Osteoblast (primary cell): ENCODE measurements around the gene CACNA1C. TPM values are rescaled to one million over a fixed set of nuclear protein-coding genes. Genes with fewer than 3 reads are reported as not detected.

Experiments used
- DNase-seq: peaks from one replicate; pipeline ENCODE4 v3.0.0; 2011; ENCODE audit warnings: low spot score, mixed read lengths; ENCODE audit not compliant: insufficient read length; ENCODE audit errors: missing footprints
- H2AFZ ChIP-seq: 2 replicates; pipeline ENCODE4 v1.6.0; 2011; ENCODE audit warnings: mild to moderate bottlenecking, low read length
- H3K27ac ChIP-seq: 2 replicates; pipeline ENCODE4 v1.5.1; 2011; ENCODE audit warnings: mild to moderate bottlenecking, low read depth, low read length, moderate library complexity
- H3K27me3 ChIP-seq: 2 replicates; pipeline ENCODE4 v1.6.0; 2012; ENCODE audit warnings: mild to moderate bottlenecking, control low read depth, inconsistent platforms, low read length, moderate library complexity; ENCODE audit not compliant: insufficient read depth
- H3K36me3 ChIP-seq: 2 replicates; pipeline ENCODE4 v1.5.1; 2011; ENCODE audit warnings: mild to moderate bottlenecking, low read length, control low read depth, moderate library complexity; ENCODE audit not compliant: insufficient read depth
- H3K4me1 ChIP-seq: 2 replicates; pipeline ENCODE4 v1.5.1; 2011; ENCODE audit warnings: mild to moderate bottlenecking, low read length, control low read depth, moderate library complexity; ENCODE audit not compliant: insufficient read depth
- H3K4me2 ChIP-seq: 2 replicates; pipeline ENCODE4 v1.6.0; 2011; ENCODE audit warnings: mild to moderate bottlenecking, low read length; ENCODE audit not compliant: insufficient read depth
- H3K4me3 ChIP-seq: fragments of 200-600 bp; sonication (generic); 3 replicates; pipeline ENCODE4 v1.5.1; 2012; ENCODE audit warnings: mild to moderate bottlenecking, low read length, inconsistent platforms; ENCODE audit not compliant: insufficient read depth
- H3K79me2 ChIP-seq: 2 replicates; pipeline ENCODE4 v1.6.0; 2012; ENCODE audit warnings: mild to moderate bottlenecking, low read length, control low read depth, inconsistent platforms; ENCODE audit not compliant: insufficient read depth
- H3K9me3 ChIP-seq: 2 replicates; pipeline ENCODE4 v1.5.1; 2011; ENCODE audit warnings: low read depth, low read length, control low read depth
- H4K20me1 ChIP-seq: 2 replicates; pipeline ENCODE4 v1.6.0; 2012; ENCODE audit warnings: mild to moderate bottlenecking, low read length, control low read depth; ENCODE audit not compliant: insufficient read depth
- total RNA-seq: library from RNA; depleted of rRNA; stranded (reverse); fragments of >200 nt; gene quantifications from 2 replicates; pipeline ENCODE4 v1.2.3, GENCODE V29; 2012
- TF ChIP-seq, protein P1 (sequence below): IDR thresholded peaks from 2 replicates; pipeline ENCODE4 v1.5.1; 2011; ENCODE audit warnings: mild to moderate bottlenecking, low read depth, low read length, moderate library complexity; ENCODE audit errors: extremely low read depth

CACNA1C gene
- total RNA-seq, 1 donor = 19.2 TPM

- H3K27ac ChIP-seq = no peak overlapping the region
- H3K4me1 ChIP-seq = peaks cover 9% of the 10 kb centered on the region
- H3K9me3 ChIP-seq = no peaks in the 10 kb centered on the region
- no peaks in the 10 kb centered on the region for H4K20me1 ChIP-seq
- H2AFZ ChIP-seq = no peak overlapping the region
- TF ChIP-seq, protein P1, sequence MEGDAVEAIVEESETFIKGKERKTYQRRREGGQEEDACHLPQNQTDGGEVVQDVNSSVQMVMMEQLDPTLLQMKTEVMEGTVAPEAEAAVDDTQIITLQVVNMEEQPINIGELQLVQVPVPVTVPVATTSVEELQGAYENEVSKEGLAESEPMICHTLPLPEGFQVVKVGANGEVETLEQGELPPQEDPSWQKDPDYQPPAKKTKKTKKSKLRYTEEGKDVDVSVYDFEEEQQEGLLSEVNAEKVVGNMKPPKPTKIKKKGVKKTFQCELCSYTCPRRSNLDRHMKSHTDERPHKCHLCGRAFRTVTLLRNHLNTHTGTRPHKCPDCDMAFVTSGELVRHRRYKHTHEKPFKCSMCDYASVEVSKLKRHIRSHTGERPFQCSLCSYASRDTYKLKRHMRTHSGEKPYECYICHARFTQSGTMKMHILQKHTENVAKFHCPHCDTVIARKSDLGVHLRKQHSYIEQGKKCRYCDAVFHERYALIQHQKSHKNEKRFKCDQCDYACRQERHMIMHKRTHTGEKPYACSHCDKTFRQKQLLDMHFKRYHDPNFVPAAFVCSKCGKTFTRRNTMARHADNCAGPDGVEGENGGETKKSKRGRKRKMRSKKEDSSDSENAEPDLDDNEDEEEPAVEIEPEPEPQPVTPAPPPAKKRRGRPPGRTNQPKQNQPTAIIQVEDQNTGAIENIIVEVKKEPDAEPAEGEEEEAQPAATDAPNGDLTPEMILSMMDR = no peak
- H3K79me2 ChIP-seq = no peaks in the 10 kb centered on the region
- no peak overlapping the region for H3K4me2 ChIP-seq
- H3K4me3 ChIP-seq = no peak overlapping the region
- no peaks in the 10 kb centered on the region for H3K36me3 ChIP-seq
- no peak for DNase-seq
- H3K27me3 ChIP-seq = no peaks in the 10 kb centered on the region
Measured at GRCh38 chr12:2222691-2223090, 169.9 kb downstream of the CACNA1C start.

- H4K20me1 ChIP-seq = no peaks in the 10 kb centered on the region
Measured at GRCh38 chr12:2224961-2225360, 172.2 kb downstream of the CACNA1C start.

DNA sequence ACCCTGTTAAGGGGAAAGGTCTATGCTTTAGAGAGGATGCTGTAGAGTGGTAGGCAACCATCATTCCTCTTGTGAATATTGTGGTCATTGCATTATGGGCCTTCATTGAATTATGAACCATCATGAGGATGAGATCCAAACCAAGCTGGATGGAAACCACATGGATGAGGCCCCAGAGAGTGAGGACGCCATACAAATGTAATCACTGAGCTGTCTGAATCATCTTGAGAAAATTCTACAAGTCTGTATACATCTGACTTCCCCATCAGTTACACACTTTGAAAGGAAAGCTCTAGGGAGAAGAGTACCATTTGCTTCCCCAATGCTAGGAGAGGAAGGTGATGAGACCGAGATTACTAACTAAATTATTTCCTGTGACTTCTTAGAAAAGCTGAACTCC lies 172.9 kb downstream of the CACNA1C start:
- Histone ChIP-seq H3K4me2 (no peak overlapping the region), H4K20me1 (no peaks in the 10 kb centered on the region), H3K36me3 (no peaks in the 10 kb centered on the region), H3K27me3 (no peaks in the 10 kb centered on the region), H3K9me3 (no peaks in the 10 kb centered on the region), H2AFZ (no peak overlapping the region), H3K27ac (no peak overlapping the region), H3K4me3 (no peak overlapping the region), H3K4me1 (peaks cover 9% of the 10 kb centered on the region), H3K79me2 (no peaks in the 10 kb centered on the region)
- TF ChIP-seq, protein P1 = no peak
- no peak for DNase-seq

More at GRCh38 chr12:2224961-2225360, 172.2 kb downstream of the CACNA1C start:
- Histone ChIP-seq H3K27ac (no peak overlapping the region), H3K4me1 (peaks cover 9% of the 10 kb centered on the region), H3K4me3 (no peak overlapping the region), H3K9me3 (no peaks in the 10 kb centered on the region), H3K27me3 (no peaks in the 10 kb centered on the region), H2AFZ (no peak overlapping the region), H3K79me2 (no peaks in the 10 kb centered on the region), H3K36me3 (no peaks in the 10 kb centered on the region), H3K4me2 (no peak overlapping the region)
- TF ChIP-seq, protein P1 = no peak
- DNase-seq = no peak

- Histone ChIP-seq H4K20me1 (no peaks in the 10 kb centered on the region), H3K4me1 (peaks cover 12% of the 10 kb centered on the region), H3K79me2 (no peaks in the 10 kb centered on the region), H3K9me3 (no peaks in the 10 kb centered on the region), H3K27me3 (no peaks in the 10 kb centered on the region), H3K4me2 (no peak overlapping the region), H2AFZ (no peak overlapping the region), H3K27ac (no peak overlapping the region), H3K4me3 (no peak overlapping the region), H3K36me3 (no peaks in the 10 kb centered on the region)
- no peak for DNase-seq
- TF ChIP-seq, protein P1 = no peak
Measured at GRCh38 chr12:2226641-2227040, 173.9 kb downstream of the CACNA1C start.
